GM19099 (cell line): ENCODE results near the gene TFDP1.

Experiments used
- POLR2A ChIP-seq: IDR thresholded peaks from 3 replicates; pipeline ENCODE4 v1.6.1; 2011; ENCODE audit warnings: low read depth; ENCODE audit not compliant: insufficient read length; ENCODE audit errors: extremely low read depth

TFDP1 gene

DNA sequence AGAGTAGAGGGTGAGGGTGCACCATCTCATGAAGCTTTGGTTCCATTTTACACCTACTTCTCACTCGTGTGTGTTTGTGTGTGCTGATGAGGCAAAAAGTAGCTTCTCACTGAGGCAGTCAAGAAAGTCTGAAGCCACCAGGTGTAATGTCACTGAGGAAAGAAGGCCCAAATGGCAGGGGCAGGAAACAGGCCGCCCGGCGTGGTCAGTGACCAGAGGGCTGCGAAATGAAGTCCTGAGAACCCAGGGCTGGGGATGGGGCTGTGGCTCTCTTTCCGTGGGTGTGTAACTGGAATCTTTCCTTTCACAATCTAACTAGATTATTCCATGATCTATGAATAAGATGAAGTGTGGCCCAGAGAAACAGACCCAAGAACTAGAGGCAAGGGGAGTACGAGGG lies 25.5 kb upstream of the TFDP1 start:
- no peak for TF ChIP-seq POLR2A

GRCh38 chr13:113559901-113560644 lies 24.5 kb upstream of the TFDP1 start:
- no peak for TF ChIP-seq POLR2A

- no peak for TF ChIP-seq POLR2A
These were observed 23.7 kb upstream of the TFDP1 start for GRCh38 chr13:113560645-113561416.

DNA sequence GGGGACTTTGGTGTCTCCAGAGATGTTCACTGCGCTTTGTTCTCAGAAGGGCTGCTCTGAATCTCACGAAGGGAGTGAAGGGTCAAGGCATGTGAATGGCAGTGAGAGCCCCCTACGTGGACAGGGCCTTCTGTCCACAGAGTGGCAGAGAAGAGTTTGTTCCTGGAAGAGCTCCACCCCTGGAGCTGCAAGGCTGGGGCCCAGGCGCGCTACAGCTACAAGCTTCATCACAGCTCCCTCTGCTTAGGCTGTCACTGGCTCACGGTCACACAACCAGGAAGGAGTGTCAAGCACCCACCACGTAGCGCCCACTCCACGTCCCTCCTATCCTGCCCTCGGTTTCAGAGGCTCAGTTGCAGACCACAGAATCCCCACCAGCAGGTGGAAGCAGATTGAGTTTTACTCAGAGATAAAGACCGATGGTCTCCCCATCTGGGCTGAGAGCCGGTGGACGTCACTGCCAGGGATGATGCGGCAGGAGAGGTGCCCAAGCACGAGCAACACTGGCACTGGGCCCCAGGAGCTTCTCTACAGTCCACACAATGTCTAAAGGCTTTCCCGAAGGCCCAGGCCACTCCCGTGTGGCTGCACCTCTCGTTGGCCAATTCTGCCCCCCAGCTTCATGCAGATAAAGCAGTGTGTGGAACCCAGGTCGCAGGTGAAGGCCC lies 23.0 kb upstream of the TFDP1 start:
- TF ChIP-seq POLR2A = no peak

- TF ChIP-seq POLR2A = no peak
These were observed 22.3 kb upstream of the TFDP1 start for GRCh38 chr13:113562085-113562749.

DNA sequence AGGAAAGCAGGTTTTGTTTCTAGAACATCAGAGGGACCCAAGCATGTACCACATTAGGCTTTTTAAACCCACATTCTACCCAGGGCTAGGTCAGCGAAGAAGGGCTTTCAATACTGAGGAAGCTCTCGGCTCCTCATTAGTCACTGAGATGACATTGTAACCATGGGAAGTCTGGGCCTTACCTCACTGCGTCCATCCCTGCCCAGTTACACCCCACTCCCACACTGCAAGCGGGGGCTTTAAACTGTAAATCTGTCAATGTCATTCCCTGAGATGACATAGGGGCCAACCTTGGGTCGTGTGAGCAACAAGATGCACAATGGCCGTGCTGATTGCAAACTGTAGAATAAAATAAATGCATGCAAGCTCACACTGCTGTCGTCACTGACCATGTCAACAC lies 21.7 kb upstream of the TFDP1 start:
- TF ChIP-seq POLR2A = no peak

DNA sequence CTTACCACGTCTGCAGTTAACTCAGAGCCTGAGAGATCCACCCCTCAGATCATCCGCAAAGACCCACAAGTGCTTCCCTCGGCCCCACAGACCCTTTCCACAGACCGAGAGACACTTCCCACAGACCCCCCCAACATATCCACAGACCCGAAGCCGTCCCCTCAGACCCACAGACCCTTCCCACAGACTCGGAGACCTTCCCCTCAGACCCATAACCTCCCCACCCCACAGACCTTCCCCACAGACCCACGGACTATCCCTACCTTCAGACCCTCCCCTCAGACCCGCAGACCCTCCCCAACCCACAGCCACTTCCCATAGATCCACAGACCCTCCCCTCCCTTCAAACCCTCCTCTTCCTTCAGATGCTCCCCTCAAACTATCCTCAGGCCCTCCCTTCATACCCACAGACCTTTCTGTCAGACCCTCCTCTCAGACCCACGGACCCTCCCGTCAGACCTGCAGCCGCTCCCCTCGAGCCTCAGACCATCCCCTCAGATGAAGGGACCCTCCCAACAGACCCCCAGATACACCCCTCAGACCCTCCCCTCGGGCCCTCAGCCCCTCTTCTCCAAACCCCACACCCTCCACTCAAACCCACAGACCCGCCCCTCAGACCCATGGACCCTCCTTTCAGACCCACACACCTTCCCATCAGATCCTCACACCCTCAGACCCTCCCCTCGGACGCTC lies 20.1 kb upstream of the TFDP1 start:
- no peak for TF ChIP-seq POLR2A

GRCh38 chr13:113565526-113566226 lies 18.9 kb upstream of the TFDP1 start:
- TF ChIP-seq POLR2A = no peak

GRCh38 chr13:113566227-113566561 lies 18.4 kb upstream of the TFDP1 start:
- TF ChIP-seq POLR2A = no peak

DNA sequence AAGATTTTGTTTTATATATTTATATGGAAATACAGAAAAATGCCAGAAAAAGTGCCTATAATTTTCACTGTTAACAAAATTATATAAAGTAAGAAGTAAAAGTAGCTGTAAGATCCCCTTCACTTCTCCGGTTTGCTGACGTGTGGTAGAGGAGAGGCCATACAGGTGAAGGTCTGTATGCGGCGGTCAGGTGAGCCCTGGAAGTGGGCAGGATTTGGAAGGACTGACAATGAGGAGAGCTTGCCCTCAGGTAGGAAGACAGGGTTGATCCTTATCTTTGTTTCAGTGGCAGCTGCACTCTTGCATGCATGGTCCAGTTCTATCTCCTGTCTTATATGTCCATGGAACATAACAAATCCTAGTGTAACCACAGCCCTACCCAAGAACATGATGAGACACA lies 16.9 kb upstream of the TFDP1 start:
- TF ChIP-seq POLR2A = no peak

GRCh38 chr13:113573065-113573464 lies 11.5 kb upstream of the TFDP1 start:
- no peak for TF ChIP-seq POLR2A

DNA sequence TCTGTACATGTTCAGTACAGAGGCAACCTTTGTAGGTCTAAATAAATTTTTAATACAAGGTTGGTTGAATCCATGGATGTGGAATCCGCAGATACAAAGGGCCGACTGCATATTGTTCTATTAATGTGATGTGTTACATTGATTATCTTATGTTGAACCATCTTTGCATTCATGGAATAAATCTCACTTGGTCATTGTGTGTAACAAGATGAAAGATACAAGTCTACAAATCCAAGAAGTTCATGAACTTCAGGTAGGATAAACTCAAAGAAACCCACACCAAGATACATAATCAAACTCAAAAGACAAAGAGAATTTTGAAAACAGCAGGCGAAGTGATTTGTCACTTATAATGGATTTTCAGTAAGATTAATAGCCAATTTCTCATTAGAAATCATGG lies 8.0 kb upstream of the TFDP1 start:
- TF ChIP-seq POLR2A = no peak

DNA sequence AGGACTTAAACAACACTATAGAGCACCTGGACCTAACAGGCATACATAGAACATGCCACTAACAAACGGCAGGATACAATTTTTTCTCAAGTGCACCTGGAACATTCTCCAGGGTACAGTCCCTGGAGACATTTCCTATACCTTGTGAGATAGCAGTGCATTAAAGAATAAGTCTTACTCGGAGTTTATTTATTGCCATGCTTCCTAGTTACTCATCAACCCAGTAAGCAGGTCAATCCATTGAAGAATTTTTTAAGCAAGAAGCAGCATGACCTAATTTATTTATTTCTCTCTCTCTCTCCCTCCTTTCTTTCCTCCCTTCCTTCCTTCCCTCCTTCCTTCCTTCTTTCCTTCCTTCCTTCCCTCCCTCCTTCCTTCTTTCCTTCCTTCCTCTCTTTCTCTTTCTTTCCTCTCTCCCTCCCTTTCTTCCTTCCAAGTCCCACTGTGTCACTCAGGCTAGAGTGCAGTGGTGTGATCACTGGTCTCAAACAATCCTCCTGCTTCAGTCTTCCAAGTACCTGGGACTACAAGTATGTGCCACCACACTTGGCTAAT lies 6.6 kb upstream of the TFDP1 start:
- TF ChIP-seq POLR2A = no peak

DNA sequence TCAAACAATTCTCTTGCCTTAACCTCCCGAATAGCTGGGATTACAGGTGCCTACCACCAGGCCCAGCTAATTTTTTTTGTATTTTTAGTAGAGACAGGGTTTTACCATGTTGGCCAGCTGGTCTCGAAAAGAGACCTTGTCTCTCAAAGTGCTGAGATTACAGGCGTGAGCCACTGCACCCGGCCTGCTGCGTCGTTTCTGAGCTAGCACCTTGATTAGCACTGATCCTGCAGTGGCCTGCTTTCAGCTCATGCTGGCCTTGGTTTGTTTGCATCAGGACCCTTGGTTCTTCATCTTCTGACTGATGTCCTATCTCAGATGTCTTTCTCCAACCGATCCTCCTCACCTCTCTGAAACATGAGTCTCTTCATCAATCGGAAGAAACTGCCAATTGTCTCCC lies 4.9 kb upstream of the TFDP1 start:
- no peak for TF ChIP-seq POLR2A
